ENCODE data around the gene VTN. TPM values are rescaled to one million over a fixed set of nuclear protein-coding genes. Genes with fewer than 3 reads are reported as not detected.

The VTN gene
- total and polyA plus RNA-seq, 2 experiments from 2014 or later = 4.3 to 5.6 TPM

GRCh38 chr17:28347261-28347891, 22.7 kb downstream of the VTN start:
- DNase-seq (ENCODE audit: low read depth in 1 of 2, low spot score in 1 of 2) = peak in 1 of 2 donors; percentile 94
- Histone ChIP-seq H3K9me3 (ENCODE audit: low read depth) (no peaks in the 10 kb centered on the region), H3K36me3 (peaks cover 61% of the 10 kb centered on the region), H3K27ac (peak overlapping the region; percentile 88), H3K4me3 (no peak overlapping the region), H3K4me1 (ENCODE audit: low read depth) (peaks cover 2% of the 10 kb centered on the region), H3K27me3 (no peaks in the 10 kb centered on the region)
- TF ChIP-seq CTCF (IDR thresholded peaks at IDR 0.05; ENCODE audit: low read depth, low read length) = no peak

- peak overlapping the region; percentile 88 for H3K27ac ChIP-seq
- H3K27me3 ChIP-seq = no peaks in the 10 kb centered on the region
- H3K4me1 ChIP-seq (ENCODE audit: low read depth) = peaks cover 2% of the 10 kb centered on the region
- no peaks in the 10 kb centered on the region for H3K9me3 ChIP-seq (ENCODE audit: low read depth)
- no peak overlapping the region for H3K4me3 ChIP-seq
- H3K36me3 ChIP-seq = peaks cover 61% of the 10 kb centered on the region
- peak; percentile 42 for TF ChIP-seq CTCF (IDR thresholded peaks at IDR 0.05; ENCODE audit: low read depth, low read length)
- DNase-seq (ENCODE audit: low read depth in 1 of 2, low spot score in 1 of 2) = peak in 1 of 2 donors; percentile 49
These were observed 23.3 kb downstream of the VTN start for GRCh38 chr17:28346746-28347246.

- H3K27ac ChIP-seq = peak overlapping the region; percentile 88
- DNase-seq (ENCODE audit: low read depth in 1 of 2, low spot score in 1 of 2) = peak; percentile 15 to 25
These were observed 23.9 kb downstream of the VTN start for GRCh38 chr17:28346199-28346580.

GRCh38 chr17:28345419-28346198, 24.5 kb downstream of the VTN start:
- Histone ChIP-seq H3K27me3 (no peaks in the 10 kb centered on the region), H3K4me1 (ENCODE audit: low read depth) (peaks cover 2% of the 10 kb centered on the region), H3K27ac (peak overlapping the region; percentile 88), H3K9me3 (ENCODE audit: low read depth) (no peaks in the 10 kb centered on the region), H3K4me3 (no peak overlapping the region), H3K36me3 (peaks cover 61% of the 10 kb centered on the region)
- no peak for TF ChIP-seq CTCF (IDR thresholded peaks at IDR 0.05; ENCODE audit: low read depth, low read length)
- peak in 1 of 2 donors; percentile 43 for DNase-seq (ENCODE audit: low read depth in 1 of 2, low spot score in 1 of 2)

More at GRCh38 chr17:28346199-28346580, 23.9 kb downstream of the VTN start:
- TF ChIP-seq CTCF (IDR thresholded peaks at IDR 0.05; ENCODE audit: low read depth, low read length) = no peak
- H3K27me3 ChIP-seq = no peaks in the 10 kb centered on the region
- no peak overlapping the region for H3K4me3 ChIP-seq
- H3K36me3 ChIP-seq = peaks cover 61% of the 10 kb centered on the region
- no peaks in the 10 kb centered on the region for H3K9me3 ChIP-seq (ENCODE audit: low read depth)
- H3K4me1 ChIP-seq (ENCODE audit: low read depth) = peaks cover 2% of the 10 kb centered on the region

GRCh38 chr17:28344435-28344901, 25.6 kb downstream of the VTN start:
- Histone ChIP-seq H3K36me3 (peaks cover 55% of the 10 kb centered on the region), H3K4me3 (no peak overlapping the region), H3K27ac (peak overlapping the region; percentile 88), H3K9me3 (ENCODE audit: low read depth) (no peaks in the 10 kb centered on the region), H3K4me1 (ENCODE audit: low read depth) (peaks cover 2% of the 10 kb centered on the region), H3K27me3 (no peaks in the 10 kb centered on the region)
- no peak for DNase-seq (ENCODE audit: low read depth in 1 of 2, low spot score in 1 of 2)
- no peak for TF ChIP-seq CTCF (IDR thresholded peaks at IDR 0.05; ENCODE audit: low read depth, low read length)
